H1 (cell line): ENCODE measurements around the gene CUL1. TPM values are rescaled to one million over a fixed set of nuclear protein-coding genes. Genes with fewer than 3 reads are reported as not detected.

Experiments
- CTCF ChIA-PET: fragments of 300-600 bp; sonication (Branson Sonifier 250); formaldehyde crosslinking; loops from one replicate; lab custom pipeline; 2021; ENCODE audit not compliant: partially characterized antibody; lab: Charles Lee
- POLR2A ChIA-PET: fragments of 300-600 bp; sonication (Branson Sonifier 250); formaldehyde crosslinking; loops from one replicate; lab custom pipeline; 2021; ENCODE audit warnings: inconsistent platforms; ENCODE audit not compliant: partially characterized antibody; lab: Charles Lee
- DNase-seq, 2 experiments: peaks; one replicate each; pipeline versions ENCODE4 v3.0.0 to v3.0.0-alpha.2; 2010 to 2022; ENCODE audit warnings: low spot score in 2 of 2, low read depth in 1 of 2, mixed read lengths in 1 of 2
- FAIRE-seq: peaks from 2 replicates; lab custom pipeline; 2011; peaks lifted over from hg19 to GRCh38; lab: Jason Lieb, UNC
- H2AFZ ChIP-seq: 2 replicates; pipeline ENCODE4 v1.8.1; 2012; ENCODE audit warnings: low read length, inconsistent platforms
- H2AK5ac ChIP-seq: 2 replicates; pipeline ENCODE4 v1.6.1; 2013; ENCODE audit warnings: low read depth, low read length
- H2BK120ac ChIP-seq: replicated peaks from 2 replicates; pipeline ENCODE3; 2013; ENCODE audit warnings: low read depth, low read length, inconsistent platforms
- H2BK12ac ChIP-seq: 2 replicates; pipeline ENCODE4 v1.6.1; 2013; ENCODE audit warnings: low read depth, low read length
- H2BK15ac ChIP-seq: 2 replicates; pipeline ENCODE4 v1.6.1; 2013; ENCODE audit warnings: low read length
- H2BK20ac ChIP-seq: 2 replicates; pipeline ENCODE4 v1.6.1; 2013; ENCODE audit warnings: low read length
- H2BK5ac ChIP-seq: 2 replicates; pipeline ENCODE4 v1.6.1; 2013; ENCODE audit warnings: low read depth, low read length
- H3K14ac ChIP-seq: 2 replicates; pipeline ENCODE4 v1.6.1; 2013; ENCODE audit warnings: inconsistent platforms; ENCODE audit not compliant: insufficient read length
- H3K18ac ChIP-seq: 2 replicates; pipeline ENCODE4 v1.6.1; 2013; ENCODE audit warnings: low read length; ENCODE audit errors: extremely low read depth
- H3K23ac ChIP-seq: 2 replicates; pipeline ENCODE4 v1.6.1; 2013; ENCODE audit warnings: inconsistent platforms; ENCODE audit not compliant: insufficient read length
- H3K23me2 ChIP-seq: 2 replicates; pipeline ENCODE4 v1.6.1; 2013; ENCODE audit warnings: low read depth, low read length
- H3K27ac ChIP-seq: 2 replicates; pipeline ENCODE4 v1.6.1; 2011; ENCODE audit warnings: low read depth, low read length, inconsistent platforms
- H3K27me3 ChIP-seq, 4 experiments: replicated peaks in 1 of 4; 1 replicate in 1 of 4; 2 replicates in 3 of 4; pipeline versions ENCODE4 v1.6.1 to v1.8.1; 2011 to 2013; ENCODE audit warnings: low read length in 3 of 4, mild to moderate bottlenecking in 3 of 4, inconsistent platforms in 2 of 4, mixed read lengths in 2 of 4, moderate library complexity in 1 of 4; ENCODE audit not compliant: control insufficient read depth in 3 of 4, insufficient read depth in 3 of 4; ENCODE audit errors: extremely low read depth in 1 of 4
- H3K36me3 ChIP-seq, 4 experiments: 2 replicates each; pipeline versions ENCODE4 v1.6.1 to v1.8.1; 2011 to 2013; ENCODE audit warnings: mild to moderate bottlenecking in 4 of 4, low read length in 3 of 4, moderate library complexity in 2 of 4, control low read depth in 1 of 4, inconsistent platforms in 1 of 4; ENCODE audit not compliant: insufficient read depth in 4 of 4, control insufficient read depth in 2 of 4
- H3K4ac ChIP-seq: replicated peaks from 2 replicates; pipeline ENCODE3; 2013; ENCODE audit warnings: low read length, low read depth, mixed read lengths, inconsistent platforms; ENCODE audit not compliant: insufficient read length
- H3K4me1 ChIP-seq, 4 experiments: replicated peaks in 1 of 4; 1 replicate in 1 of 4; 2 replicates in 3 of 4; pipeline versions ENCODE4 v1.6.1 to v1.8.1; 2011 to 2013; ENCODE audit warnings: low read length in 3 of 4, inconsistent platforms in 2 of 4, mixed read lengths in 1 of 4; ENCODE audit not compliant: insufficient read depth in 4 of 4, control insufficient read depth in 3 of 4
- H3K4me2 ChIP-seq, 2 experiments: 2 replicates each; pipeline versions ENCODE4 v1.6.1 to v1.8.1; 2011 to 2013; ENCODE audit warnings: low read depth in 2 of 2, low read length in 2 of 2, control low read depth in 1 of 2, inconsistent platforms in 1 of 2, mild to moderate bottlenecking in 1 of 2; ENCODE audit not compliant: insufficient read depth in 1 of 2
- H3K4me3 ChIP-seq, 4 experiments: fragments of 200-600, 300-600 bp in 1 of 4; sonication (generic), shearing (Covaris generic), sonication (Bioruptor Twin) in 1 of 4; 2 replicates each; pipeline versions ENCODE4 v1.5.1 to v1.8.1; 2011 to 2016; ENCODE audit warnings: low read length in 4 of 4, low read depth in 3 of 4, control low read depth in 2 of 4, inconsistent platforms in 2 of 4, mild to moderate bottlenecking in 2 of 4, mixed read lengths in 1 of 4, moderate library complexity in 1 of 4; ENCODE audit not compliant: insufficient read depth in 2 of 4; ENCODE audit errors: extremely low read depth in 1 of 4
- H3K56ac ChIP-seq: replicated peaks from 2 replicates; pipeline ENCODE3; 2013; ENCODE audit warnings: low read depth, mild to moderate bottlenecking, mixed read lengths, low read length, inconsistent platforms; ENCODE audit not compliant: insufficient read length
- H3K79me1 ChIP-seq: 2 replicates; pipeline ENCODE4 v1.6.1; 2013; ENCODE audit warnings: low read depth, low read length, control low read depth
- H3K79me2 ChIP-seq, 2 experiments: 2 replicates each; pipeline versions ENCODE4 v1.6.1 to v1.8.1; 2012 to 2013; ENCODE audit warnings: low read length in 2 of 2, mild to moderate bottlenecking in 2 of 2, inconsistent platforms in 1 of 2; ENCODE audit not compliant: insufficient read depth in 2 of 2, control insufficient read depth in 1 of 2
- H3K9ac ChIP-seq, 4 experiments: replicated peaks in 1 of 4; 1 replicate in 1 of 4; 2 replicates in 3 of 4; pipeline versions ENCODE4 v1.6.1 to v1.8.1; 2011 to 2013; ENCODE audit warnings: low read depth in 3 of 4, low read length in 3 of 4, control low read depth in 2 of 4, mild to moderate bottlenecking in 2 of 4, moderate library complexity in 2 of 4, inconsistent platforms in 1 of 4; ENCODE audit errors: extremely low read depth in 1 of 4
- H3K9me3 ChIP-seq, 2 experiments: 2 replicates each; pipeline versions ENCODE4 v1.6.1 to v1.8.1; 2012 to 2013; ENCODE audit warnings: mild to moderate bottlenecking in 2 of 2, moderate library complexity in 2 of 2, control low read depth in 1 of 2, inconsistent platforms in 1 of 2, low read depth in 1 of 2, low read length in 1 of 2, mixed read lengths in 1 of 2; ENCODE audit not compliant: insufficient read depth in 2 of 2
- H4K20me1 ChIP-seq, 2 experiments: replicated peaks in 1 of 2; 2 replicates each; pipeline versions ENCODE3 to v1.8.1; 2011 to 2013; ENCODE audit warnings: inconsistent platforms in 2 of 2, low read length in 2 of 2, mild to moderate bottlenecking in 1 of 2; ENCODE audit not compliant: insufficient read depth in 2 of 2, control insufficient read depth in 1 of 2
- H4K5ac ChIP-seq: 2 replicates; pipeline ENCODE4 v1.6.1; 2013; ENCODE audit warnings: low read length, low read depth, mixed read lengths, inconsistent platforms; ENCODE audit not compliant: insufficient read length
- H4K8ac ChIP-seq: 2 replicates; pipeline ENCODE4 v1.8.0; 2013; ENCODE audit warnings: mild to moderate bottlenecking, moderate library complexity, low read length, inconsistent platforms; ENCODE audit not compliant: insufficient read depth; ENCODE audit errors: extremely low read depth
- H4K91ac ChIP-seq: replicated peaks from 2 replicates; pipeline ENCODE3; 2013; ENCODE audit warnings: low read length, mixed read lengths, inconsistent platforms; ENCODE audit not compliant: insufficient read length
- BCL11A ChIP-seq, 2 experiments: IDR thresholded peaks; one replicate each; pipeline ENCODE4 v1.6.1; 2011; ENCODE audit warnings: low read depth in 2 of 2, low read length in 2 of 2, mild to moderate bottlenecking in 2 of 2
- BRCA1 ChIP-seq: IDR thresholded peaks from 2 replicates; pipeline ENCODE4 v1.6.1; 2012; ENCODE audit warnings: low read depth, low read length, improper control_type of control experiment
- PHF8 ChIP-seq: fragments of 200-600 bp; sonication (generic); conservative IDR thresholded peaks from 2 replicates; pipeline ENCODE4 v1.7.1; 2012; ENCODE audit warnings: low read depth, mild to moderate bottlenecking, inconsistent platforms, low read length, moderate library complexity
- POLR2AphosphoS5 ChIP-seq: IDR thresholded peaks from 2 replicates; pipeline ENCODE4 v1.6.1; 2011; ENCODE audit warnings: low read depth, low read length
- WGBS, 2 experiments: shearing (Covaris generic) in 1 of 2; methylation state at CpG; one replicate each; pipeline versions ENCODE4 v1.1.6 to v1.1.7; 2013 to 2015; ENCODE audit warnings: low lambda C conversion rate in 2 of 2, mixed read lengths in 2 of 2, inconsistent platforms in 1 of 2, low coverage in 1 of 2, missing lambda C conversion rate in 1 of 2; ENCODE audit not compliant: insufficient replicate concordance in 2 of 2, insufficient coverage in 1 of 2, insufficient read length in 1 of 2; ENCODE audit errors: extremely low coverage in 1 of 2, missing lambda C conversion rate in 1 of 2; 5-methylcytosine and 5-hydroxymethylcytosine counted together
- polyA plus RNA-seq, 7 experiments: library from polyadenylated mRNA; depleted of rRNA in 3 of 7; stranded (reverse) in 5 of 7; unstranded in 2 of 7; fragments of >200 nt in 5 of 7; fragments of 200-250 nt in 2 of 7; gene quantifications; 1 replicate in 5 of 7; 2 replicates in 1 of 7; 4 replicates in 1 of 7; pipeline versions ENCODE4 v1.2.1 to v1.2.3, GENCODE V29; 2011 to 2013; ENCODE audit warnings: missing spikeins in 2 of 7, mixed read lengths in 2 of 7
- total RNA-seq: library from RNA; stranded (reverse); fragmentation: NEBNext Ultra II Directional; extraction: Animal tissue kit (Norgen Biotek cat#: 25700); gene quantifications from 2 replicates; pipeline ENCODE4 v1.2.1, GENCODE V29; 2021

CUL1 gene
- total and polyA plus RNA-seq, 2 of the 8 experiments (the other 6 are each of a cell fraction or from before 2014, with no cell fraction given), result 33.0 to 77.3 TPM

- no peak for TF ChIP-seq POLR2AphosphoS5
- no peak for TF ChIP-seq BCL11A (IDR thresholded peaks at IDR 0.05; ENCODE audit: low read depth in 2 of 2, low read length in 2 of 2)
- TF ChIP-seq BRCA1, result no peak
- TF ChIP-seq PHF8, result no peak
- Histone ChIP-seq H2BK20ac (no peak overlapping the region), H4K8ac (no peak overlapping the region), H4K91ac (no peak overlapping the region), H3K36me3 (no peaks in the 10 kb centered on the region), H3K56ac (no peak overlapping the region), H3K9ac (no peak overlapping the region), H3K4me2 (no peak overlapping the region), H3K14ac (no peak overlapping the region), H3K4ac (no peak overlapping the region), H3K79me1 (peaks cover 11% of the 10 kb centered on the region), H2AK5ac (no peak overlapping the region), H3K4me3 (no peak overlapping the region), H2BK15ac (no peak overlapping the region), H3K27me3 (no peaks in the 10 kb centered on the region), H2BK12ac (no peak overlapping the region), H3K27ac (no peak overlapping the region), H3K79me2 (peaks cover 47 to 99% of the 10 kb centered on the region in 2 experiments), H3K9me3 (no peaks in the 10 kb centered on the region), H2AFZ (no peak overlapping the region), H2BK120ac (no peak overlapping the region), H3K4me1 (peaks cover 0 to 13% (median 9%) of the 10 kb centered on the region in 4 experiments; a peak in 2 of 7 replicates), H3K18ac (no peak overlapping the region), H4K5ac (no peak overlapping the region), H2BK5ac (no peak overlapping the region), H3K23me2 (no peaks in the 10 kb centered on the region), H3K23ac (no peak overlapping the region), H4K20me1 (peaks cover 14 to 32% of the 10 kb centered on the region in 2 experiments)
- no peak for DNase-seq
- ChIA-PET CTCF (interaction anchor here (0.6 to 5.6 kb wide), 12 partner anchors 9 to 212 kb away, joined by 3 to 32 read pairs (median 4); no protein-coding TSS in a partner anchor), POLR2A (interaction anchor here (0.8 to 1.5 kb wide), 4 partner anchors 12 to 23 kb away, joined by 3 to 6 read pairs (median 5); partner anchors contain the start of gene CUL1)
- no peak for FAIRE-seq
- WGBS, 2 experiments, result 84% methylated on average over 3 of the region's 3 CpGs; no CpG with 5 or more reads in 1 of the 2 experiments
Observed at GRCh38 chr7:148721390-148721789, 22.7 kb downstream of the CUL1 start.
